IMR-90 (cell line): ENCODE measurements around the gene HERPUD1. TPM values are rescaled to one million over a fixed set of nuclear protein-coding genes. Genes with fewer than 3 reads are reported as not detected.

Source experiments
- ATAC-seq: fragments of 200-7000 bp; cut with Tn5 transposase; 2 replicates; pipeline ENCODE4 v1.9.1; 2020; ENCODE audit warnings: low read depth, mild to moderate bottlenecking, moderate library complexity
- BruUV-seq: library from RNA; stranded (reverse); fragments of 400-500 nt; replicated peaks from 2 replicates; lab custom pipeline; 2021; lab: Mats Ljungman, UMichigan
- CTCF ChIA-PET: fragments of 300-600 bp; formaldehyde crosslinking; extraction: SDS; loops from one replicate; lab custom pipeline; 2021; ENCODE audit warnings: antibody characterized with exemption; lab: Yijun Ruan, JAX
- POLR2A ChIA-PET: fragments of 300-600 bp; sonication (Branson Sonifier 250); formaldehyde crosslinking; loops from one replicate; lab custom pipeline; 2022; ENCODE audit warnings: antibody characterized with exemption; ENCODE audit not compliant: unreplicated experiment; lab: Charles Lee
- DNase-seq: peaks from one replicate; pipeline ENCODE4 v3.0.0; 2013
- H2AFZ ChIP-seq: replicated peaks from 2 replicates; pipeline ENCODE3; 2013; ENCODE audit warnings: low read length, mild to moderate bottlenecking; ENCODE audit not compliant: poor library complexity
- H2AK5ac ChIP-seq: 2 replicates; pipeline ENCODE4 v1.6.1; 2013; ENCODE audit warnings: low read depth, low read length, inconsistent platforms
- H2AK9ac ChIP-seq: replicated peaks from 2 replicates; pipeline ENCODE3; 2013; ENCODE audit warnings: mild to moderate bottlenecking, low read depth, low read length, moderate library complexity; ENCODE audit not compliant: poor library complexity
- H2BK120ac ChIP-seq: 2 replicates; pipeline ENCODE4 v1.6.1; 2013; ENCODE audit warnings: low read depth, low read length, inconsistent platforms
- H2BK15ac ChIP-seq: 3 replicates; pipeline ENCODE4 v1.6.1; 2013; ENCODE audit warnings: low read depth, low read length, inconsistent platforms
- H2BK20ac ChIP-seq: 2 replicates; pipeline ENCODE4 v1.6.1; 2013; ENCODE audit warnings: low read depth, mild to moderate bottlenecking, inconsistent platforms, low read length, moderate library complexity
- H2BK5ac ChIP-seq: 2 replicates; pipeline ENCODE4 v1.6.1; 2013; ENCODE audit warnings: mild to moderate bottlenecking, low read depth, low read length, inconsistent platforms; ENCODE audit not compliant: poor library complexity, severe bottlenecking
- H3K14ac ChIP-seq: replicated peaks from 2 replicates; pipeline ENCODE4 v1.6.1; 2013; ENCODE audit warnings: low read depth, low read length, inconsistent platforms
- H3K18ac ChIP-seq: 2 replicates; pipeline ENCODE4 v1.6.1; 2013; ENCODE audit warnings: low read depth, low read length, control low read depth
- H3K23ac ChIP-seq: 2 replicates; pipeline ENCODE4 v1.6.1; 2013; ENCODE audit warnings: low read depth, low read length, inconsistent platforms
- H3K27ac ChIP-seq: 2 replicates; pipeline ENCODE4 v1.5.1; 2013; ENCODE audit warnings: mild to moderate bottlenecking, control low read depth, low read length; ENCODE audit not compliant: insufficient read depth
- H3K27me3 ChIP-seq: 2 replicates; pipeline ENCODE4 v1.6.1; 2013; ENCODE audit warnings: low read length; ENCODE audit not compliant: control insufficient read depth, insufficient read depth
- H3K36me3 ChIP-seq: 2 replicates; pipeline ENCODE4 v1.6.1; 2013; ENCODE audit warnings: low read length, mixed read lengths; ENCODE audit not compliant: control insufficient read depth, insufficient read depth
- H3K4ac ChIP-seq: 2 replicates; pipeline ENCODE4 v1.6.1; 2013; ENCODE audit warnings: low read depth, low read length, inconsistent platforms
- H3K4me1 ChIP-seq: 2 replicates; pipeline ENCODE4 v1.6.1; 2013; ENCODE audit warnings: low read length, mixed read lengths; ENCODE audit not compliant: control insufficient read depth, insufficient read depth
- H3K4me2 ChIP-seq: 2 replicates; pipeline ENCODE4 v1.6.1; 2013; ENCODE audit warnings: low read depth, mild to moderate bottlenecking, control low read depth, low read length, moderate library complexity
- H3K4me3 ChIP-seq: 2 replicates; pipeline ENCODE4 v1.5.1; 2013; ENCODE audit warnings: low read depth, mild to moderate bottlenecking, control low read depth, low read length, moderate library complexity; ENCODE audit not compliant: insufficient read depth
- H3K56ac ChIP-seq: 2 replicates; pipeline ENCODE4 v1.6.1; 2013; ENCODE audit warnings: low read length, inconsistent platforms; ENCODE audit not compliant: insufficient read depth; ENCODE audit errors: extremely low read depth
- H3K79me1 ChIP-seq, 2 experiments: 2 replicates each; pipeline ENCODE4 v1.6.1; 2013; ENCODE audit warnings: low read length in 2 of 2, inconsistent platforms in 1 of 2, low read depth in 1 of 2
- H3K9ac ChIP-seq: 2 replicates; pipeline ENCODE4 v1.6.1; 2013; ENCODE audit warnings: low read depth, low read length, control low read depth
- H3K9me1 ChIP-seq: 2 replicates; pipeline ENCODE4 v1.6.1; 2013; ENCODE audit warnings: low read length, inconsistent platforms; ENCODE audit not compliant: insufficient read depth
- H3K9me3 ChIP-seq: 2 replicates; pipeline ENCODE4 v1.6.1; 2013; ENCODE audit warnings: low read length; ENCODE audit not compliant: control insufficient read depth, insufficient read depth
- H4K20me1 ChIP-seq: 2 replicates; pipeline ENCODE4 v1.6.1; 2013; ENCODE audit warnings: low read length, inconsistent platforms; ENCODE audit not compliant: insufficient read depth
- H4K5ac ChIP-seq: 2 replicates; pipeline ENCODE4 v1.6.1; 2013; ENCODE audit warnings: mild to moderate bottlenecking, low read depth, low read length, control low read depth
- H4K8ac ChIP-seq, 2 experiments: 2 replicates each; pipeline ENCODE4 v1.6.1; 2013; ENCODE audit warnings: low read depth in 2 of 2, low read length in 2 of 2, control low read depth in 1 of 2, inconsistent platforms in 1 of 2
- H4K91ac ChIP-seq: 2 replicates; pipeline ENCODE4 v1.6.1; 2013; ENCODE audit warnings: low read depth, low read length, inconsistent platforms; ENCODE audit not compliant: insufficient read depth
- BHLHE40 ChIP-seq: fragments of 150-350 bp; IDR thresholded peaks from 2 replicates; pipeline ENCODE4 v1.6.1; 2016; ENCODE audit warnings: mild to moderate bottlenecking, low read depth, low read length
- CEBPB ChIP-seq: IDR thresholded peaks from 2 replicates; pipeline ENCODE4 v1.6.1; 2012; ENCODE audit warnings: low read depth, low read length, improper control_type of control experiment
- ELK1 ChIP-seq: fragments of 150-350 bp; IDR thresholded peaks from 2 replicates; pipeline ENCODE4 v1.6.1; 2016; ENCODE audit warnings: low read depth, mild to moderate bottlenecking, low read length, moderate library complexity, borderline replicate concordance
- MAFK ChIP-seq: IDR thresholded peaks from 2 replicates; pipeline ENCODE4 v1.6.1; 2012; ENCODE audit warnings: low read depth, low read length, improper control_type of control experiment
- MAZ ChIP-seq: IDR thresholded peaks from 2 replicates; pipeline ENCODE4 v1.6.1; 2012; ENCODE audit warnings: low read depth, mild to moderate bottlenecking, low read length, improper control_type of control experiment, moderate library complexity, borderline replicate concordance
- MXI1 ChIP-seq: IDR thresholded peaks from 2 replicates; pipeline ENCODE4 v1.6.1; 2012; ENCODE audit warnings: low read depth, mild to moderate bottlenecking, low read length, moderate library complexity, borderline replicate concordance
- NFE2L2 ChIP-seq: fragments of 150-350 bp; IDR thresholded peaks from 2 replicates; pipeline ENCODE4 v1.6.1; 2016; ENCODE audit warnings: low read depth, mild to moderate bottlenecking, low read length
- POLR2A ChIP-seq: IDR thresholded peaks from 2 replicates; pipeline ENCODE4 v1.6.1; 2012; ENCODE audit warnings: mild to moderate bottlenecking, low read depth, low read length
- RCOR1 ChIP-seq: IDR thresholded peaks from 2 replicates; pipeline ENCODE4 v1.6.1; 2012; ENCODE audit warnings: mild to moderate bottlenecking, low read length, improper control_type of control experiment; ENCODE audit not compliant: insufficient replicate concordance
- RFX5 ChIP-seq: IDR thresholded peaks from 2 replicates; pipeline ENCODE4 v1.8.0; 2012; ENCODE audit warnings: low read depth, mild to moderate bottlenecking, low read length, moderate library complexity
- SMC3 ChIP-seq: fragments of 150-350 bp; IDR thresholded peaks from 2 replicates; pipeline ENCODE4 v1.6.1; 2016; ENCODE audit warnings: low read depth, mild to moderate bottlenecking, antibody characterized with exemption, low read length, moderate library complexity
- USF2 ChIP-seq: fragments of 150-350 bp; IDR thresholded peaks from 2 replicates; pipeline ENCODE4 v1.6.1; 2017; ENCODE audit warnings: mild to moderate bottlenecking, antibody characterized with exemption, low read length, low read depth
- WGBS, 2 experiments: methylation state at CpG; one replicate each; pipeline versions ENCODE4 v1.1.5 to v1.1.7; 2013; ENCODE audit warnings: missing lambda C conversion rate in 2 of 2; ENCODE audit not compliant: insufficient read length in 1 of 2; ENCODE audit errors: extremely low coverage in 2 of 2; 5-methylcytosine and 5-hydroxymethylcytosine counted together
- dilution Hi-C: fragments of 300-500 bp; cut with HindIII; formaldehyde crosslinking; loops from one replicate; pipeline ENCODE4 v1.14.3; 2018; ENCODE audit warnings: low sequenced_read_pairs; ENCODE audit not compliant: unreplicated experiment
- in situ Hi-C: fragments of 300-500 bp; cut with MboI; formaldehyde crosslinking; loops from 3 replicates; pipeline ENCODE4 v1.14.3; 2019; ENCODE audit warnings: low sequenced_read_pairs, inconsistent platforms, mixed read lengths
- intact Hi-C: fragments of 100-400 bp; cut with micrococcal nuclease; formaldehyde crosslinking; loops from 2 replicates; pipeline ENCODE4 v1.10.0; 2022
- polyA plus RNA-seq, 3 experiments: library from polyadenylated mRNA; depleted of rRNA; stranded (reverse); fragments of >200 nt; gene quantifications; 2 replicates each; pipeline ENCODE4 v1.2.3, GENCODE V29; 2012; ENCODE audit warnings: low replicate concordance in 1 of 3
- total RNA-seq: library from RNA; depleted of rRNA; stranded (reverse); fragments of >200 nt; gene quantifications from 2 replicates; pipeline ENCODE4 v1.2.3, GENCODE V29; 2012

The HERPUD1 gene
- total and polyA plus RNA-seq, 2 of the 4 experiments (the other 2 are of a cell fraction) = 130 to 148 TPM

GRCh38 chr16:56919099-56919800 lies 12.7 kb upstream of the HERPUD1 start:
- intact Hi-C loops = no loop called here
- POLR2A ChIA-PET = no interaction called here

More at GRCh38 chr16:56919099-56919800, 12.7 kb upstream of the HERPUD1 start:
- Histone ChIP-seq H3K4me1 (peaks cover 2% of the 10 kb centered on the region; the same call in 1 of the 2 replicates), H4K5ac (no peak overlapping the region), H3K56ac (no peak overlapping the region), H2BK120ac (no peak overlapping the region), H2BK20ac (no peak overlapping the region), H3K79me1 (no peaks in the 10 kb centered on the region), H3K9me1 (peaks cover 2% of the 10 kb centered on the region; the same call in 1 of the 2 replicates), H3K9me3 (no peaks in the 10 kb centered on the region), H2BK15ac (no peak overlapping the region), H3K4me2 (no peak overlapping the region), H3K14ac (no peak overlapping the region), H2AK9ac (no peak overlapping the region), H3K4ac (no peak overlapping the region), H4K8ac (no peak overlapping the region), H2AFZ (no peak overlapping the region), H3K27me3 (peaks cover 21% of the 10 kb centered on the region), H3K18ac (no peak overlapping the region), H3K36me3 (no peaks in the 10 kb centered on the region), H3K23ac (no peak overlapping the region), H3K4me3 (no peak overlapping the region), H2AK5ac (no peak overlapping the region), H2BK5ac (no peak overlapping the region), H3K27ac (no peak overlapping the region), H4K20me1 (no peaks in the 10 kb centered on the region), H4K91ac (no peak overlapping the region), H3K9ac (no peak overlapping the region)
- no TSS peak for BruUV-seq
- 81% methylated on average over 7 of the region's 11 CpGs; no CpG with 5 or more reads in 1 of the 2 experiments for WGBS, 2 experiments
- no peak for TF ChIP-seq MAFK
- no peak for TF ChIP-seq BHLHE40
- TF ChIP-seq RCOR1 = no peak
- TF ChIP-seq POLR2A = no peak
- TF ChIP-seq RFX5 = no peak
- TF ChIP-seq NFE2L2 = no peak
- no peak for TF ChIP-seq MAZ
- TF ChIP-seq CEBPB = no peak
- no peak for TF ChIP-seq MXI1
- TF ChIP-seq SMC3 = no peak
- TF ChIP-seq USF2 = no peak
- TF ChIP-seq ELK1 = no peak
- CTCF ChIA-PET = interaction anchor here (0.7 kb wide), 1 partner anchor 50 kb away, joined by 5 read pairs; no protein-coding TSS in a partner anchor
- no peak for DNase-seq
- no peak for ATAC-seq
- in situ Hi-C loops = no loop called here
- dilution Hi-C loops = no loop called here
